ENCODE measurements around the gene C1QTNF6. TPM values are rescaled to one million over a fixed set of nuclear protein-coding genes. Genes with fewer than 3 reads are reported as not detected.
A peak's percentile ranks its signal among the peaks of the same experiment; 100 is the strongest.

C1QTNF6 gene
- total RNA-seq, 2 donors from 2014 or later, result 9.3 to 16.7 TPM

DNA sequence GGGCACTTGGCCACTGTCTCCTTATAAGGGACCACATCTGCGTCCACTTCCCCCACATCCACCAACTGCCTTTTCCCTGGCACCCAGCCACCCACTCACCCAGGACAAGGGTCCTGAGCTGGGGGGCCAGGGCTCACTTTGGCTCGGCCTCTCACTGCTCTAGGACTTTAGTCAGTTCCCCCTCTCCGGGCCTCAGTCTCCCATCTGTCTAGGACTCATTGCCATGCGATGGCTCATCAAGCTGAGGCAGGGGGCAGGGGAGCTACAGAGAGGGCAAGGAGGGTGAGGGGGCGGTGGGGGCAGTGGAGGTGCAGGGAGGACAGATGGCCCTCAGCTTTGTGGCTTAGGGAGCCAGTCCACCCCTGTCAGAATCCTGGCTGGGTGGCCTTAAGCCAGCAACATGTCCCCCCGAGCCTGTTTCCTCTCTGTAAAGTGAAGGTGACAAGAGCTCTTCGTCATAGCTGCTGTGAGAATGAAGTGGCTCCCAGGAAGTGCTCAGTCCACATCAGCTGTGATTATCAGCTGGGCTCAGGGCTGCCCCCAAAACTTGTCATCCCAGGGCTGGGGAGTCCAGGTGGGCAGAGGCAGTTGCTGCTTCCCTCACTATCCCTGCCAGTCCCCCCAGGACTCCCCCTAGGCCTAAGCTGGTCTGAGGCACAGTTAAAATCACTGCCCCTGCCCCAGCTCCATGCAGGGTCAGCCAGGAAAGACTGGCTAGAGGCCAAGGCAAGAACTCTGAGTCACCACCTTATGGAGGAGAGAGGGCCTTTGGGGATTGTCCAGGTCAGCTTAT, 41.2 kb upstream of the C1QTNF6 start:
- TF ChIP-seq, protein P1, sequence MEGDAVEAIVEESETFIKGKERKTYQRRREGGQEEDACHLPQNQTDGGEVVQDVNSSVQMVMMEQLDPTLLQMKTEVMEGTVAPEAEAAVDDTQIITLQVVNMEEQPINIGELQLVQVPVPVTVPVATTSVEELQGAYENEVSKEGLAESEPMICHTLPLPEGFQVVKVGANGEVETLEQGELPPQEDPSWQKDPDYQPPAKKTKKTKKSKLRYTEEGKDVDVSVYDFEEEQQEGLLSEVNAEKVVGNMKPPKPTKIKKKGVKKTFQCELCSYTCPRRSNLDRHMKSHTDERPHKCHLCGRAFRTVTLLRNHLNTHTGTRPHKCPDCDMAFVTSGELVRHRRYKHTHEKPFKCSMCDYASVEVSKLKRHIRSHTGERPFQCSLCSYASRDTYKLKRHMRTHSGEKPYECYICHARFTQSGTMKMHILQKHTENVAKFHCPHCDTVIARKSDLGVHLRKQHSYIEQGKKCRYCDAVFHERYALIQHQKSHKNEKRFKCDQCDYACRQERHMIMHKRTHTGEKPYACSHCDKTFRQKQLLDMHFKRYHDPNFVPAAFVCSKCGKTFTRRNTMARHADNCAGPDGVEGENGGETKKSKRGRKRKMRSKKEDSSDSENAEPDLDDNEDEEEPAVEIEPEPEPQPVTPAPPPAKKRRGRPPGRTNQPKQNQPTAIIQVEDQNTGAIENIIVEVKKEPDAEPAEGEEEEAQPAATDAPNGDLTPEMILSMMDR (IDR thresholded peaks at IDR 0.05), result no peak
- Histone ChIP-seq H3K9ac (ENCODE audit: low read depth in 2 of 2, low read length in 2 of 2) (peak overlapping the region; percentile 20 to 49), H3K27ac (peak overlapping the region; percentile 69), H3K36me3 (no peaks in the 10 kb centered on the region), H3K27me3 (no peaks in the 10 kb centered on the region), H3K4me3 (no peak overlapping the region), H3K4me1 (no peaks in the 10 kb centered on the region), H3K9me3 (no peaks in the 10 kb centered on the region)
- intact Hi-C loops (cut with DNase I), result no loop called here
- DNase-seq, result no peak

DNA sequence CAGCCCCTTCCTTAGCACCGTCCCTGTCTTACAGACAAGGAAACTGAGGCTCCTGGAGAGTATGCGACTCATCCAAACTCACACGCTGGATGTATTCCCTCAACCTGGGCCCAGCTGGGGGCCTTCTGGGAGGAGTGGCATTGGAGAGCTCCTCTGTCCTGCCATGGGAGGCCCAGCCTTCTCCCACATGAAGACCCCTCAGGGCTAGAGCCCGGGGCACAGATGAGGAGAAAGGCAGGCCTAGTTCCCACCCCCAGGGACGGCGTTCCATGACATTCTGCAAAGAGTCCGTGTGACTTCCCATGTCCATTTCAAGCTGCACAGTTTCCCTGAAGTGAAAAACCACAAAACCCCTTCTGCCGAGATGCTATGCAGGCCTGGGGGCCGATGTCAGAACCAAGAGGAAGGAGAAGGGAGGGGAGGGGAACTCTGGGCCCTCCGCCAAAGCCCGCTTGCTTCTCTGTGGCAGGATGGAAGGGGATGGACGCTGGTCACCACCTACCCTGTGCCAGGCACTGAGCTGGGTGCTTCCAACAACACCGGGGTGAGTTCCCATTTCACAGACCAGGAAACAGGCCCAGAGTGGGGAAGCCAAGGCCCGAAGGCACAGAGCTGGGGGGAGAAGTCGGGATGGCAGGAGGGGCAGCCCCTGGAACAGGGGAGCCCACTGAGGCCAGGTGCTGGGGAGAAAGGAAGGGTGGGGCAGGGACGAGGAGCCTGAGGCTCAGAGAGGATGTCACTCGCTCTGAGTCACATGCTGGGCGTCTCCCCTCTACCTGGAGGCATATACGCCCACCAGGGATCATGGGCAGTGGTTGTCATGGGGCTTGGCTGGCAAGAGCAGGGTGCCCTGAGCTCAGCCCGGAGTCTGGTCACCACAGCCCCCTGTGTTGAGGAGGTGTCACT, 40.3 kb upstream of the C1QTNF6 start:
- peak overlapping the region; percentile 69 for H3K27ac ChIP-seq
- TF ChIP-seq, protein P1 (IDR thresholded peaks at IDR 0.05), result no peak
- no peaks in the 10 kb centered on the region for H3K9me3 ChIP-seq
- H3K9ac ChIP-seq (ENCODE audit: low read depth in 2 of 2, low read length in 2 of 2), result peak overlapping the region in 1 of 2 donors; percentile 20
- H3K36me3 ChIP-seq, result no peaks in the 10 kb centered on the region
- H3K4me3 ChIP-seq, result no peak overlapping the region
- H3K4me1 ChIP-seq, result no peaks in the 10 kb centered on the region
- no peaks in the 10 kb centered on the region for H3K27me3 ChIP-seq
- DNase-seq, result no peak
- intact Hi-C loops (cut with DNase I), result no loop called here

DNA sequence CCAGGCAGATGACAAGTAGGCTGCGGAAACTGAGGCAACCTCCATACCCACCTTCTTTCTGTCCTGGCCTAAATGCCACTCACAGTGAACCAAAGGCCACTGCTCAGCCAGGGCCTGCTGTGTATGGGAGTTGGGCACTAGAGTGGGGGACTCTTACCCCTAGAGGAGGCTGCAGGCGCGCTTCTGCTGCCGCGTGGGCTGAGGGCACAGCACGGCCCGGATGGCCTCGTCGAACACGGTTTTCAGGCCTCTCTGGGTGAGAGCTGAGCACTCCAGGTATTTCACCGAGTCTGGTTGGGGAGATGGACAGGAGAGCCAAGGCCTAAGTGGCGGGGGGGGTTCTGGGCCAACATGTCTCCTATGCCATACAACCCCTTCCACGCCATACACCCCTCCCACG, 38.5 kb upstream of the C1QTNF6 start:
- intact Hi-C loops (cut with DNase I), result no loop called here
- Histone ChIP-seq H3K4me1 (no peaks in the 10 kb centered on the region), H3K27me3 (no peaks in the 10 kb centered on the region), H3K27ac (no peak overlapping the region), H3K9me3 (no peaks in the 10 kb centered on the region), H3K4me3 (no peak overlapping the region), H3K36me3 (no peaks in the 10 kb centered on the region), H3K9ac (ENCODE audit: low read depth in 2 of 2, low read length in 2 of 2) (peak overlapping the region in 1 of 2 donors; percentile 18)
- DNase-seq, result no peak
- TF ChIP-seq, protein P1 (IDR thresholded peaks at IDR 0.05), result no peak

DNA sequence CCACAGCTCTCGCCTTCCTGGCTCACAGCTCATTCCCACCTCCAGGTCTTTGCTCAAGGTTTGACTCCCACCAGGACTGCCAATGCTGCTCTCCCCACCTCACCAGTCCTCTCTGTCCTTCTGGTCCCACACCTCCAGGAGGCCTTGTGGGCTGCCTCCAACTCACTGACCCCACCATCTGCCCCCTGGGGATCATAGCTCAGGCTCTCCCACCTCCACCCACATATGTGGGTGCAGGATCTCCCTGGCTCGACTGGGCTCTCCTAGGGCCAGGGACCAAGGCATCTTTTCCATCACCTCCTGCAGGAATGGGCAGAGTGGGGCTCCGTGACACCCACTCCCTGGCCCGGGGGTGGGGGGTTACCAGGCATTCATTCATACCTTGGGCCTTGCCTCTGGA, 38.0 kb upstream of the C1QTNF6 start:
- TF ChIP-seq, protein P1 (IDR thresholded peaks at IDR 0.05), result no peak
- H3K9me3 ChIP-seq, result no peaks in the 10 kb centered on the region
- no peaks in the 10 kb centered on the region for H3K36me3 ChIP-seq
- H3K4me1 ChIP-seq, result no peaks in the 10 kb centered on the region
- H3K27me3 ChIP-seq, result no peaks in the 10 kb centered on the region
- H3K27ac ChIP-seq, result no peak overlapping the region
- intact Hi-C loops (cut with DNase I), result no loop called here
- no peak for DNase-seq
- H3K9ac ChIP-seq (ENCODE audit: low read depth in 2 of 2, low read length in 2 of 2), result peak overlapping the region in 1 of 2 donors; percentile 18
- H3K4me3 ChIP-seq, result no peak overlapping the region

DNA sequence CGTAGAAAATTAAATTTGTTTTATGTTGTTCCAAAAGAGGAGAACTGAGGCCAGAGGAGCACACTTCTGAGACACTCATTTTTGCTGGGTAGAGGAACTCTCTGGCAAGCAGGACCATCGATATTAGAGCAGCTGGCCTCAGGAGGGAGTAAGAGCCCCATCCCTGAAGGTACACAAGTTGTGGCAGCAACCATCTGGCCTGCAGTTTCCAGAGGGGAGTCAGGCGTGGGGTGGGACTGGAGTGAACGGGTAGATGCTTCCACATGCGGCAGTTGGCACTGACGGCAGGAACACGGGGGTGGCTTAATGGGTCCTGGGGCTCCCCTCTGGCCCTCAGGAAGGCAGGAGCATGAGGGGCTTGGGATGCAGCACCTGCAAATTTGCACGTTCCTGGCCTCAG, 37.4 kb upstream of the C1QTNF6 start:
- TF ChIP-seq, protein P1 (IDR thresholded peaks at IDR 0.05), result no peak
- no peaks in the 10 kb centered on the region for H3K27me3 ChIP-seq
- no peak for DNase-seq
- intact Hi-C loops (cut with DNase I), result no loop called here
- no peaks in the 10 kb centered on the region for H3K36me3 ChIP-seq
- H3K9me3 ChIP-seq, result no peaks in the 10 kb centered on the region
- no peaks in the 10 kb centered on the region for H3K4me1 ChIP-seq
- no peak overlapping the region for H3K27ac ChIP-seq
- H3K9ac ChIP-seq (ENCODE audit: low read depth in 2 of 2, low read length in 2 of 2), result no peak overlapping the region
- no peak overlapping the region for H3K4me3 ChIP-seq
